GM12874 (cell line): ENCODE measurements around the gene FSTL4.

Source experiments
- TF ChIP-seq, protein P1 (sequence below): IDR thresholded peaks from 2 replicates; pipeline ENCODE4 v1.5.1; 2011; ENCODE audit warnings: low read depth, mild to moderate bottlenecking, control low read depth, low read length, moderate library complexity; ENCODE audit not compliant: insufficient read depth

The FSTL4 gene

DNA sequence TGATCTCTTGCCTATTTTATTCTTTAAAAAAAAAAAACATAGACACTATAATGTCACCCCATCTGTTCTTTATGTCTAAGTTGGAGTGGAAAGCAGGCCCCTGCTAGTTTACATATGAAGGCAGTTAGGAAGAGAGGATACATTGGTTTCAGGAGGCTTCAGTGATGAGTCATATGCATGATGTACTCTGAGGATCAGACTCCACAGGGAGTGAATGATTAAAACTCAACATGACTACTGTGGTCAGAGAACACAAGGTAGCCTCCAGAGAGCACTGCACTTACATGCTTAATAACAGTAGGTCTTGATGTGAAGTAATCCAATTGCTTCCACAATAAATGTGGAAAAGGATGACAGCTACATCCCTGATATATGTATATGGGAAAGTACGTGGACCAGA lies 22.7 kb upstream of the FSTL4 start:
- TF ChIP-seq, protein P1, sequence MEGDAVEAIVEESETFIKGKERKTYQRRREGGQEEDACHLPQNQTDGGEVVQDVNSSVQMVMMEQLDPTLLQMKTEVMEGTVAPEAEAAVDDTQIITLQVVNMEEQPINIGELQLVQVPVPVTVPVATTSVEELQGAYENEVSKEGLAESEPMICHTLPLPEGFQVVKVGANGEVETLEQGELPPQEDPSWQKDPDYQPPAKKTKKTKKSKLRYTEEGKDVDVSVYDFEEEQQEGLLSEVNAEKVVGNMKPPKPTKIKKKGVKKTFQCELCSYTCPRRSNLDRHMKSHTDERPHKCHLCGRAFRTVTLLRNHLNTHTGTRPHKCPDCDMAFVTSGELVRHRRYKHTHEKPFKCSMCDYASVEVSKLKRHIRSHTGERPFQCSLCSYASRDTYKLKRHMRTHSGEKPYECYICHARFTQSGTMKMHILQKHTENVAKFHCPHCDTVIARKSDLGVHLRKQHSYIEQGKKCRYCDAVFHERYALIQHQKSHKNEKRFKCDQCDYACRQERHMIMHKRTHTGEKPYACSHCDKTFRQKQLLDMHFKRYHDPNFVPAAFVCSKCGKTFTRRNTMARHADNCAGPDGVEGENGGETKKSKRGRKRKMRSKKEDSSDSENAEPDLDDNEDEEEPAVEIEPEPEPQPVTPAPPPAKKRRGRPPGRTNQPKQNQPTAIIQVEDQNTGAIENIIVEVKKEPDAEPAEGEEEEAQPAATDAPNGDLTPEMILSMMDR, result no peak

DNA sequence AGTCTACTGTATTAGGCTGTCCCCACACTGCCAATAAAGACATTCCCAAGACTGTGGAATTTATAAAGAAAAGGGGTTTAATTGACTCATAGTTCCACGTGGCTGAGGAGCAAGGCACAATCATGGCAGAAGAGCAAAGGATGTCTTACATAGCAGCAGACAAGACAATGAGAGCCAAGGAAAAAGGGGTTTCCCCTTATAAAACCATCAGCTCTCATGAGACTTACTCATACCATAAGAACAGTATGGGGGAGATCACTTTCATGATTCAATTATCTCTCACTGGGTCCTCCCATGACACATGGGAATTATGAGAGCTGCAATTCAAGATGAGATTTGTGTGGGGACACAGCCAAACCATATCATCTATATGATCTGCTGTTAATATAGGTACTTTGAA lies 14.8 kb upstream of the FSTL4 start:
- TF ChIP-seq, protein P1, result no peak

DNA sequence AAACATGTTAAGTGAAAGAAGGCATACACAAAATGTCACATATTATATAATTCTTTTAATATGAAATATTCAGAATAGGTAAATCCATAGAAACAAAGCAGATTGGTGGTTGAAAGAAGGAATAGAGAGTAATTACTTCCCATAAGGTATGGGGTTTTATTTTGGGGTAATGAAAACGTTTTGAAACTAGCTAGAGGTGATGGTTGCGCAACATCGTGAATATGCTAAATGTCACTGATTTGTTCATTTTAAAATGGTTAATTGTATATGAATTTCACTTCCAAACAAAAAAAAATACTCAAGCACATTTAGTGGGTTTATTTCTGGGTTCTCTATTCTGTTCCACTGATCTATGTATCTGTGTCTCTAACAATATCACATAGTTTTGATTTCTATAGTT lies 12.0 kb upstream of the FSTL4 start:
- TF ChIP-seq, protein P1, result no peak

DNA sequence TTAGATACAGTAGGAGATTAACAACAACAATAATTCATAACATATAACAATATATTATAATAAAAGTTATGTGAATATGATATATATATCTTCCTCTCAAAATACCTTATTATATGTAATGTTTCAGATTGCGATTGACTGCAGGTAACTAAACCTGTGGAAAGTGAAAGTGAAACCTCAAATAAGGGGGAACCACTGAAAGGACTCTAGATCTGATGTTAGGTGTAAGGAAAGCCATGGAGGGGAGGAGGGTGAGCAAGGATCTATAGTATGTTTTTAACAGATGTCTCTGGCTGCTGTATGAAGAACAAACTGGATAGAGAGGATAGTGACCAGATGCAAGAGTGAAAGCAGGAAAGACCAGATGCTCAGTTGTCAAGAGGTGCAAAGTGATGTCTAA lies 5.8 kb upstream of the FSTL4 start:
- TF ChIP-seq, protein P1, result no peak

DNA sequence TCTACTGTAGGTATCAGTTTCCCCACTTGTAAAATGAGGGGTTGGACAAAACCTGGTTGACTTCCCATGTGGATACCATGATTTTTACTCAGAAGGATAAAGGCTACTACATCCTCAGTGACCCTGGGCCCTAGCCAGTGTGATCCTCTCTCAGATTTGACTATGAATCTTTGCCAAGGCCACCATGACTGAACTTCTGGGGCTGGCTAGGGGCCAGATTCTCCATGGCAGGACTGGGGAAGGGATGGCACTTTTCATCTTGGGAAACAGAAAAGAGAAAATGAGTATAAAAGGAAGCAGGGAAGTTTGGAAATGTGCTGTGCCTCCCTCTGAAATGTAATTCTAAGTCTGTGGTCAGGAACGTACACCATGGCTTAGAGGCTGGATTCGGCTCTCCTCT lies 1.4 kb upstream of the FSTL4 start:
- TF ChIP-seq, protein P1, result no peak

DNA sequence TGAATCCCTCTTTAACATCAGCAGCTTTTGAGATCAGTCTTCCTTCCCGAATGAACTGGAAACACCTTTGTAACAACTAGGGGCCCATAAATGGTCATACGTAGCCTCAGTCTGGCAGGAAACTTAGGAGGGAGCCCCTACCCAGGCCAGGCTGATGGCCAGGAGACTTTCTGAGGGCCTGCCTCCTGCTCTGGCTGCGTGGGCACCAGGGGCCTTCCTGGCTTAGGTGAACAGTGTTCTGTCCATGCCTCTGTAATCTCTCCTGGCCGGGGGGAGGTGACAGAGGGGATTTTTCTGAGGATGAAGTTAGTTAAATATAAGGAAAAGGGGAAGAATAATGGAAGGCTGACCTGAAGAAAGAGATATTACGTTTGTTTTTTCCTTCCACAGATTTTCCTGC lies 843 bp upstream of the FSTL4 start:
- TF ChIP-seq, protein P1, result no peak

DNA sequence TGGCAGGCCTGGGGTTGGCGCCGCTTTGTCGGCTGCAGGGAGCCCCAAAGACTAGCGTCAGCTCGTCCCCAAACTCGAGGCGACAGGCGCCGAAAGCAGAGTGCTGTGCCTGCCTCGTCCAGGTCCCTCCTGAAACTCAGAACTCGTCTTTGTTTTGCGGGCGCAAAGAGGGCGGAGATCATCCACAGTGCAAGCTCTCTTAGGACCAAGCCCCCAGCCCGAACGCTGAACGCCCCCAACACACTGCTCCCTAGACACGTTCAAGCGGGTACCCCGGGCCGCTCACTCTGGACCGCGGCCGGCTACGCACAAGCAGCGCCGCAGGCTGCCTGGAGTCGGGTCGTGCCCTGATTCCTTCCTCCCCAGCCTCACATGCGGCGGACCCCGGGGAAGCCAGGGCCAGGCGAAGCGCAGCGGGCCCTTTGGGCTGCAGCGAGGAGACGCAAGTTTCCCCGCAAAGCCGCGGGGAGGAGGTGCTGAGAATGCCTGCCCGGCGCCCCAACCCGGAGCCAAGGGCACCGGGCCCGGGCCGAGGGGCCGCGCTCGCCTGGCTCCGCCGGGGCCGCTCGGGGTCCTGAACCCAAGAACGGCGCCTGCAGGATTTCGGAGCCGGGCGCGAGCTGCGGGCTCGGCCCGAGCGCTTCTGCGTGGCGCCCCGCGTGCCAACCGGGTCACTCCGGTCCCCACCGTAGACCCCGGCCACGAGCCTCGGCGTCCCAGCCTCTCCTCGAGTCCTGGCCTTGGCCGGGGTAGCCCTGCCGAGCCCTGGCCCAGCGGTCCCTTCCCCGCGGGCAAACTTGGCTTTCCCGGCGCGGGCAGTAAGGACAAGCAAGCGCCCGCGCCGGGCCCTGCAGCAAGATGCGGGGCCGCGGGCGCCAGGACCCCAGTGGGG lies 738 bp downstream of the FSTL4 start:
- TF ChIP-seq, protein P1, result no peak
